ENCODE measurements around the gene GBP6.

GRCh38 chr1:89378001-89378400 lies 14.1 kb downstream of the GBP6 start:
- TF ChIP-seq, protein P1, sequence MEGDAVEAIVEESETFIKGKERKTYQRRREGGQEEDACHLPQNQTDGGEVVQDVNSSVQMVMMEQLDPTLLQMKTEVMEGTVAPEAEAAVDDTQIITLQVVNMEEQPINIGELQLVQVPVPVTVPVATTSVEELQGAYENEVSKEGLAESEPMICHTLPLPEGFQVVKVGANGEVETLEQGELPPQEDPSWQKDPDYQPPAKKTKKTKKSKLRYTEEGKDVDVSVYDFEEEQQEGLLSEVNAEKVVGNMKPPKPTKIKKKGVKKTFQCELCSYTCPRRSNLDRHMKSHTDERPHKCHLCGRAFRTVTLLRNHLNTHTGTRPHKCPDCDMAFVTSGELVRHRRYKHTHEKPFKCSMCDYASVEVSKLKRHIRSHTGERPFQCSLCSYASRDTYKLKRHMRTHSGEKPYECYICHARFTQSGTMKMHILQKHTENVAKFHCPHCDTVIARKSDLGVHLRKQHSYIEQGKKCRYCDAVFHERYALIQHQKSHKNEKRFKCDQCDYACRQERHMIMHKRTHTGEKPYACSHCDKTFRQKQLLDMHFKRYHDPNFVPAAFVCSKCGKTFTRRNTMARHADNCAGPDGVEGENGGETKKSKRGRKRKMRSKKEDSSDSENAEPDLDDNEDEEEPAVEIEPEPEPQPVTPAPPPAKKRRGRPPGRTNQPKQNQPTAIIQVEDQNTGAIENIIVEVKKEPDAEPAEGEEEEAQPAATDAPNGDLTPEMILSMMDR (conservative IDR thresholded peaks at IDR 0.05; ENCODE audit: low read length), result no peak
- TF ChIP-seq EZH2phosphoT487 (IDR thresholded peaks at IDR 0.05; ENCODE audit: borderline replicate concordance, low read depth, low read length), result no peak

Data from OCI-LY7 (cell line).